Urinary bladder (tissue), 4 donors: ENCODE measurements around the gene NRCAM. TPM values are rescaled to one million over a fixed set of nuclear protein-coding genes. Genes with fewer than 3 reads are reported as not detected.
"Not testable (repeated sequence)": the region's sequence is repeated elsewhere in the genome, so short reads cannot be mapped to it uniquely, and the experiment has no call there.

Experiments used
- DNase-seq: peaks from one replicate; pipeline ENCODE4 v3.0.0-alpha.2; 2015; ENCODE audit errors: extremely low spot score
- H3K27ac ChIP-seq: one replicate; pipeline ENCODE4 v1.5.1; 2013; ENCODE audit warnings: low read depth, mild to moderate bottlenecking, moderate library complexity
- H3K36me3 ChIP-seq: one replicate; pipeline ENCODE4 v1.6.1; 2013; ENCODE audit warnings: mild to moderate bottlenecking, moderate library complexity; ENCODE audit not compliant: insufficient read depth
- H3K4me1 ChIP-seq: one replicate; pipeline ENCODE4 v1.6.1; 2013; ENCODE audit warnings: mild to moderate bottlenecking, moderate library complexity; ENCODE audit not compliant: insufficient read depth
- H3K4me3 ChIP-seq: one replicate; pipeline ENCODE4 v1.5.1; 2013; ENCODE audit warnings: low read depth, low read length
- WGBS: extraction: QIAGEN DNeasy Blood & Tissue Kit; methylation state at CpG from one replicate; pipeline ENCODE4 v1.1.7; 2013; 5-methylcytosine and 5-hydroxymethylcytosine counted together
- polyA plus RNA-seq: library from polyadenylated mRNA; stranded (reverse); fragments of 200-250 nt; gene quantifications from one replicate; pipeline ENCODE4 v1.2.3, GENCODE V29; 2013
- total RNA-seq: library from RNA; depleted of rRNA; stranded (reverse); fragments of >200 nt; gene quantifications from one replicate; pipeline ENCODE4 v1.2.3, GENCODE V29; 2014
- donor health status: healthy with polysubstance abuse.
- donor health status: healthy.

Gene NRCAM
- total and polyA plus RNA-seq, 2 donors: 2.0 to 9.7 TPM

GRCh38 chr7:108286290-108286904 lies 169.8 kb downstream of the NRCAM start:
- 73% methylated on average over 9 of the region's 9 CpGs for WGBS
- Histone ChIP-seq H3K27ac (no peak overlapping the region), H3K4me1 (no peaks in the 10 kb centered on the region), H3K36me3 (no peaks in the 10 kb centered on the region), H3K4me3 (no peak overlapping the region)
- DNase-seq: no peak

- 57% methylated on average over 2 of the region's 2 CpGs for WGBS
- Histone ChIP-seq H3K36me3 (no peaks in the 10 kb centered on the region), H3K27ac (no peak overlapping the region), H3K4me3 (no peak overlapping the region), H3K4me1 (no peaks in the 10 kb centered on the region)
- no peak for DNase-seq
These were observed 170.5 kb downstream of the NRCAM start for GRCh38 chr7:108285778-108286177.

- 83% methylated on average over 2 of the region's 2 CpGs for WGBS
- no peaks in the 10 kb centered on the region for H3K4me1 ChIP-seq
- H3K27ac ChIP-seq: no peak overlapping the region
- no peak overlapping the region for H3K4me3 ChIP-seq
- no peak for DNase-seq
- no peaks in the 10 kb centered on the region for H3K36me3 ChIP-seq
These were observed 171.2 kb downstream of the NRCAM start for GRCh38 chr7:108285003-108285368.

- 54% methylated on average over 6 of the region's 6 CpGs for WGBS
- no peak overlapping the region for H3K27ac ChIP-seq
- H3K4me1 ChIP-seq: no peaks in the 10 kb centered on the region
- DNase-seq: no peak
- no peaks in the 10 kb centered on the region for H3K36me3 ChIP-seq
- no peak overlapping the region for H3K4me3 ChIP-seq
These were observed 171.8 kb downstream of the NRCAM start for GRCh38 chr7:108284349-108285002.

- no peak for DNase-seq
- WGBS: 72% methylated on average over 3 of the region's 3 CpGs
- H3K36me3 ChIP-seq: no peaks in the 10 kb centered on the region
These were observed 173.0 kb downstream of the NRCAM start for GRCh38 chr7:108283252-108283651.

GRCh38 chr7:108282427-108282996 lies 173.7 kb downstream of the NRCAM start:
- H3K36me3 ChIP-seq: no peaks in the 10 kb centered on the region
- no peak for DNase-seq
- no peak overlapping the region for H3K4me3 ChIP-seq
- 42% methylated on average over 4 of the region's 4 CpGs for WGBS
- no peaks in the 10 kb centered on the region for H3K4me1 ChIP-seq
- H3K27ac ChIP-seq: no peak overlapping the region

More at GRCh38 chr7:108283252-108283651, 173.0 kb downstream of the NRCAM start:
- Histone ChIP-seq H3K4me3 (no peak overlapping the region), H3K27ac (no peak overlapping the region), H3K4me1 (no peaks in the 10 kb centered on the region)

- Histone ChIP-seq H3K4me1 (no peaks in the 10 kb centered on the region), H3K36me3 (no peaks in the 10 kb centered on the region), H3K4me3 (no peak overlapping the region), H3K27ac (no peak overlapping the region)
- no peak for DNase-seq
- 32% methylated on average over 3 of the region's 3 CpGs for WGBS
These were observed 176.1 kb downstream of the NRCAM start for GRCh38 chr7:108280136-108280535.

- no peak overlapping the region for H3K27ac ChIP-seq
- WGBS: 93% methylated on average over 5 of the region's 5 CpGs
- no peak for DNase-seq
- H3K36me3 ChIP-seq: no peaks in the 10 kb centered on the region
- H3K4me3 ChIP-seq: no peak overlapping the region
- no peaks in the 10 kb centered on the region for H3K4me1 ChIP-seq
These were observed 177.5 kb downstream of the NRCAM start for GRCh38 chr7:108278776-108279175.

- 91% methylated on average over 10 of the region's 10 CpGs for WGBS
- Histone ChIP-seq H3K4me3 (no peak overlapping the region), H3K36me3 (no peaks in the 10 kb centered on the region), H3K27ac (no peak overlapping the region), H3K4me1 (no peaks in the 10 kb centered on the region)
- no peak for DNase-seq
These were observed 178.0 kb downstream of the NRCAM start for GRCh38 chr7:108278281-108278680.

- not testable (repeated sequence) for H3K4me1 ChIP-seq, H3K36me3 ChIP-seq, H3K27ac ChIP-seq, DNase-seq, H3K4me3 ChIP-seq
- 86% methylated on average over 5 of the region's 5 CpGs for WGBS
These were observed 181.8 kb downstream of the NRCAM start for GRCh38 chr7:108274447-108274846.

GRCh38 chr7:108272891-108273290 lies 183.3 kb downstream of the NRCAM start:
- not testable (repeated sequence) for DNase-seq, H3K36me3 ChIP-seq, H3K27ac ChIP-seq, H3K4me3 ChIP-seq, H3K4me1 ChIP-seq
- WGBS: 99% methylated on average over 1 of the region's 1 CpG

GRCh38 chr7:108270385-108271015 lies 185.7 kb downstream of the NRCAM start:
- 74% methylated on average over 5 of the region's 5 CpGs for WGBS
- Histone ChIP-seq H3K36me3 (no peaks in the 10 kb centered on the region), H3K27ac (no peak overlapping the region), H3K4me1 (no peaks in the 10 kb centered on the region), H3K4me3 (no peak overlapping the region)
- no peak for DNase-seq

- no peak for DNase-seq
- no peaks in the 10 kb centered on the region for H3K36me3 ChIP-seq
- no peak overlapping the region for H3K4me3 ChIP-seq
- 71% methylated on average over 6 of the region's 6 CpGs for WGBS
- no peaks in the 10 kb centered on the region for H3K4me1 ChIP-seq
- H3K27ac ChIP-seq: no peak overlapping the region
These were observed 187.9 kb downstream of the NRCAM start for GRCh38 chr7:108268200-108268820.
